ENCODE results near the gene NFE2L3. TPM values are rescaled to one million over a fixed set of nuclear protein-coding genes. Genes with fewer than 3 reads are reported as not detected.
"Not testable (repeated sequence)": the region's sequence is repeated elsewhere in the genome, so short reads cannot be mapped to it uniquely, and the experiment has no call there.

The NFE2L3 gene, protein sequence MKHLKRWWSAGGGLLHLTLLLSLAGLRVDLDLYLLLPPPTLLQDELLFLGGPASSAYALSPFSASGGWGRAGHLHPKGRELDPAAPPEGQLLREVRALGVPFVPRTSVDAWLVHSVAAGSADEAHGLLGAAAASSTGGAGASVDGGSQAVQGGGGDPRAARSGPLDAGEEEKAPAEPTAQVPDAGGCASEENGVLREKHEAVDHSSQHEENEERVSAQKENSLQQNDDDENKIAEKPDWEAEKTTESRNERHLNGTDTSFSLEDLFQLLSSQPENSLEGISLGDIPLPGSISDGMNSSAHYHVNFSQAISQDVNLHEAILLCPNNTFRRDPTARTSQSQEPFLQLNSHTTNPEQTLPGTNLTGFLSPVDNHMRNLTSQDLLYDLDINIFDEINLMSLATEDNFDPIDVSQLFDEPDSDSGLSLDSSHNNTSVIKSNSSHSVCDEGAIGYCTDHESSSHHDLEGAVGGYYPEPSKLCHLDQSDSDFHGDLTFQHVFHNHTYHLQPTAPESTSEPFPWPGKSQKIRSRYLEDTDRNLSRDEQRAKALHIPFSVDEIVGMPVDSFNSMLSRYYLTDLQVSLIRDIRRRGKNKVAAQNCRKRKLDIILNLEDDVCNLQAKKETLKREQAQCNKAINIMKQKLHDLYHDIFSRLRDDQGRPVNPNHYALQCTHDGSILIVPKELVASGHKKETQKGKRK
- not detected in 2 replicates for total RNA-seq (2014; rRNA removed; shearing (Covaris generic))

DNA sequence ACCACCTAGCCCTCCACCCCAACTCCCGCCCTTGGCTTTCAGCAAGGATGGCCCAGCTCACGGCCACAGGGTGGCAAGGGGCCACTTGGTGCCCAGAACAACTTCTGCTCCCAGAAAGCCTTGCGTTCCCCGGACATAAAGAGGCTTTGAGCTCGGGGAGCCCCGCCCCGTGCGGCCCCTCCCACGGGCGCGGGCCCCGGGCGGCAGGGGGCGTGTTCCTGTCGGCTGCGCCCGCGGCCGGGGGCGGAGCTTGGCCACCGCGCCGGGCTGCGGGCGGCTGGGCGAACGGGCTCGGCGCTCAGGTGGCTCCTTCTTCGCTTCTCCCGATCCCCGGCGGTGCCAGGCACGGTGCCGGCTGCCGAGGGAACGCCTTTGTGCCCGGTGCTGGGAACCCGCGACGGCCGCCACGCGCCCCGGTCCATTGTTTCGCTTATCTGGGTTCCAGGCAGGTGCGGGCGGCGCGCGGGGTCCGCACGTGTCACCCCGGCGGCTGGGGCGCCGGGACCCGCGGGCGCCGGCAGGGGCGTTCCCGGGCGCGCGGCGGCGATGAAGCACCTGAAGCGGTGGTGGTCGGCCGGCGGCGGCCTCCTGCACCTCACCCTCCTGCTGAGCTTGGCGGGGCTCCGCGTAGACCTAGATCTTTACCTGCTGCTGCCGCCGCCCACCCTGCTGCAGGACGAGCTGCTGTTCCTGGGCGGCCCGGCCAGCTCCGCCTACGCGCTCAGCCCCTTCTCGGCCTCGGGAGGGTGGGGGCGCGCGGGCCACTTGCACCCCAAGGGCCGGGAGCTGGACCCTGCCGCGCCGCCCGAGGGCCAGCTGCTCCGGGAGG is at the start of gene NFE2L3:
Gene NFE2L3 (plus strand): TSS at position 246 of the 829 bp plus-strand sequence. CDS start 301 bp downstream, at position 547.
- Histone ChIP-seq H3K27ac (no peak within 1 kb of the TSS), H3K27me3 (no peaks in the 10 kb centered on the region), H3K9me3 (replicated peaks) (no peaks in the 10 kb centered on the region), H3K36me3 (no peaks in the 10 kb centered on the region), H3K4me1 (peaks cover 13% of the 10 kb centered on the region), H3K4me3 (no peak within 1 kb of the TSS)
- DNase-seq = no peak

DNA sequence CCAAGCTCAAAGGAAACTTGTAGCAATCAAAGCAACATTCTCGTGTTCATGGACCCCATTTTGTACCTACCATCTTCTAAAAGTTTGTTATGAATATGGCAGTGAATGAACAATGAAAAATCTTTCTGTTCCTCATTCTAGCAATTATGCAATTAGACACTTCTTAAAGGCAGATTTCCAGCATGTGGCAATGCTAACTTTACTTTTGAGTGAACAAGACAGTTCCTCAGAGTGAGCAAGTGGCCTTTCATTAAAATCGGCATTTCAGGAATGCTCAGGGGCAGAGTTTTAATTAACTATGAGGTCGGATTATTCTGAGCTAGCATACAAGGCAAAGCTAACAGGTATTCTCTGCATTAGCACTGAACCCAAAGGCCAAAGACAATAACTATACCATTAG is 48.4 kb upstream of the NFE2L3 start:
- Histone ChIP-seq H3K27me3 (peaks cover 17% of the 10 kb centered on the region), H3K4me3 (no peak overlapping the region), H3K4me1 (no peaks in the 10 kb centered on the region), H3K9me3 (replicated peaks) (0 out of 2 replicates have a peak, but pooled peaks cover 4% of the 10 kb centered on the region), H3K36me3 (no peaks in the 10 kb centered on the region), H3K27ac (no peak overlapping the region)
- no peak for DNase-seq

DNA sequence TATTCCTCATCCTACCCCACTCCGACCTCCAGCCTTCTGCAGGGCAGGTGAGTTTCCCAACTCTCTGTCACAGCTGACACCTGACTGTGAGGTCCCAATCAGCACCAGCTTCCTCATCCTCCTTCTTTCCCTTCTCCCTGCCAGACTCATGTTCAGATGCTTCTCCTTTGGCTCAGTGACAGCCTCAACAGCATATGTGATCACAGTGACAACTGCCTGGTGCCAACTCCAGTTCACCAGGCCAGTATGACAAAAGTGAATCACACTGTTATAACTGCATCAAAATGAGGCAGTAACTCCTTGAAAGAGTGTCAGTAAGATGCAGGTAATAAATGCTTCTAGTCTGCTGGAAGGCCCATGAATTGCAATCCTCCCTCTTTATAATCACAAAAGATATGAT is 46.8 kb upstream of the NFE2L3 start:
- H3K36me3 ChIP-seq = no peaks in the 10 kb centered on the region
- DNase-seq = no peak
- peaks cover 17% of the 10 kb centered on the region for H3K27me3 ChIP-seq
- no peak overlapping the region for H3K27ac ChIP-seq
- H3K4me3 ChIP-seq = no peak overlapping the region
- no peaks in the 10 kb centered on the region for H3K4me1 ChIP-seq
- H3K9me3 ChIP-seq (replicated peaks) = 0 out of 2 replicates have a peak, but pooled peaks cover 4% of the 10 kb centered on the region

DNA sequence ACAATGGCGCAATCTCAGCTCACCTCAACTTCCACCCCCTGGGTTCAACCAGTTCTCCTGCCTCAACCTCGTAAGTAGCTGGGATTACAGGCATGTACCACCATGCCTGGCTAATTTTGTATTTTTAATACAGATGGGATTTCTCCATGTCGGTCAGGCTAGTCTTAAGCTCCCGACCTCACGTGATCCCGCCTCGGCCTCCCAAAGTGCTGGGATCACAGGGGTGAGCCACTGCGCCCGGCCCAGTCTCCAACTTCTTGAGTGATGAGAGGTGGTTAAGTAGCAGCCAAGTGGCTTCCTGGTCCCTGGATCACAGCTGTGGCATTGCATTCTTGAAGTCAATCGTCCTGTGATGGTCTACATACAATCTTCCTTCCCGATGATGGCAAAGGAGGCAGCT is 46.1 kb upstream of the NFE2L3 start:
- Histone ChIP-seq H3K27me3 (peaks cover 17% of the 10 kb centered on the region), H3K4me1 (no peaks in the 10 kb centered on the region), H3K27ac (no peak overlapping the region), H3K36me3 (no peaks in the 10 kb centered on the region), H3K9me3 (replicated peaks) (0 out of 2 replicates have a peak, but pooled peaks cover 4% of the 10 kb centered on the region), H3K4me3 (no peak overlapping the region)
- no peak for DNase-seq

DNA sequence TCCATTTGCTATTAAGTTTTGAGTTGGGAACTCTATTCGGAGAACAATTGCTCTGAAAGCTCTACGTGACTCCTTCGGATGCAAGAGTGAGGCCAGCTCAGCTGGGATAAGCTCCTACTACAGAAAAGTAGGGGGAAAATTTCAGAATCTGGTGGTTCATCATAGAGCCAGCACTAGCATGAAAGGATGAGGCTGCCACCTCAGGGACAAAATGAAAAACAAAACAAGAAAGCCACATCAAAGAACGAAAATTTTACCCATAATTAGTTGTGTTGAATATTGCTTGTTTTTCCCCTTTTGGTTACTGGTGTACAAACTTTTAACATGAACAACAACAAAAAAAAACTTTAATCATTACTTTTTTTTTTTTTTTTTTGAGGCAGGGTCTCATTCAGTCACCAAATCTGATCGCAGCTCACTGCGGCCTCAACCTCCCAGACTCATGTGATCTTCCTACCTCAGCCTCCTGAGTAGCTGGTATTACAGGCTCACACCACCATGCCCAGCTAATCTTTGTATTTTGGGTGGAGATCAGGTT is 39.7 kb upstream of the NFE2L3 start:
- Histone ChIP-seq H3K36me3 (no peaks in the 10 kb centered on the region), H3K4me3 (no peak overlapping the region), H3K9me3 (replicated peaks) (no peaks in the 10 kb centered on the region), H3K4me1 (no peaks in the 10 kb centered on the region), H3K27ac (no peak overlapping the region), H3K27me3 (peaks cover 4% of the 10 kb centered on the region; the same call in 1 of the 2 replicates)
- DNase-seq = no peak

DNA sequence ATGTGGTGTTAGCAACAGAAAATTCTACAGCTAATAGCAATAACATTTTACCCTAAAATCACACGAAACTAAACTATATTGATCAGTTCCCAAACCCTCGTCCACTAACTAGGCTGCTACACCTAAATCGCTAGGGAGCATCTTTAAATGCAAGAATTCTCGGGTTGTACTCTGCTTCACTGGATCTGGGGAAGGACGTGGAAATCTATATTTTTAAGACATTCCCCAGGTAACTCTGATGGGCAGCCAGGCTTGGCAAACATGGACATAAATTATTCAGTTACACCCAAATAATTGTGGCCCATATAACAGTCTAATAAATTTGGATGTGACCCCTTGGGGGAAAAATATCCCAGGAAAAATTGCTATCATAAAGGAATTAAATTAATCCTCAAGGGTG is 36.3 kb upstream of the NFE2L3 start:
- Histone ChIP-seq H3K9me3 (replicated peaks) (no peaks in the 10 kb centered on the region), H3K27ac (no peak overlapping the region), H3K4me3 (no peak overlapping the region), H3K4me1 (no peaks in the 10 kb centered on the region), H3K27me3 (peaks cover 4% of the 10 kb centered on the region; the same call in 1 of the 2 replicates), H3K36me3 (no peaks in the 10 kb centered on the region)
- DNase-seq = no peak

DNA sequence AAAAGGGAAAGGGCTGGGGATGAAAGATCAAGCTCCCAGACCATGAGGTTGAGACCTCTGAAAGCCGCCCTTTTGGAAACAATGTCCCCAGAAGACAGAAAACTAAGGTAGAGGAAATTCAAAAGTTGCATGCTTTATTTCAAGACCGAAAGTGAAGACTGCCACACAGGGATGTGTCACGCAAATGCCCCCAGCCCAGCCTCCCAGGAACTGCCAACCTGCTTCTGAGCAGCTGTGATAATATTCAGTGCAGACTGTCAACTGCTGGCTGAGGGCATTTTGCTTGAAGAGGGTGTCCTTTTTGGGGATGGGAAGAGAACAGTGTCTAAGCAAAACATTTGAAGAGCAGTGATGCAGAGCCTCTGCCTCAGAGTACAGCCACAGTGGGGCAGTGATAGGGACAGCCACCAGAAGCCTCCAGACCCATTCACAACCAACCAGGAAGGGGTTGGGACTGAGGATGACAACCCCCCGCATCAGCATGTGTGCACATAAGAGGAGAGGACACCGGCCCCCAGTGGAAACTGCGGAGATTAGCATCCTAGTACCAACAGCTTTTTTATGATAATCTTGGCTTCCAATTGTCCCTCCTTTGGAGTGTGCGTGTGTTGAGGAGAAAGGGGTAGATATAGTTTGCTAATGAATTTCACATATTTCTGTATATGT is 34.7 kb upstream of the NFE2L3 start:
- H3K9me3 ChIP-seq (replicated peaks) = no peaks in the 10 kb centered on the region
- DNase-seq = no peak
- no peaks in the 10 kb centered on the region for H3K36me3 ChIP-seq
- peaks cover 8% of the 10 kb centered on the region; the same call in 1 of the 2 replicates for H3K27me3 ChIP-seq
- H3K4me3 ChIP-seq = no peak overlapping the region
- no peak overlapping the region for H3K27ac ChIP-seq
- no peaks in the 10 kb centered on the region for H3K4me1 ChIP-seq

DNA sequence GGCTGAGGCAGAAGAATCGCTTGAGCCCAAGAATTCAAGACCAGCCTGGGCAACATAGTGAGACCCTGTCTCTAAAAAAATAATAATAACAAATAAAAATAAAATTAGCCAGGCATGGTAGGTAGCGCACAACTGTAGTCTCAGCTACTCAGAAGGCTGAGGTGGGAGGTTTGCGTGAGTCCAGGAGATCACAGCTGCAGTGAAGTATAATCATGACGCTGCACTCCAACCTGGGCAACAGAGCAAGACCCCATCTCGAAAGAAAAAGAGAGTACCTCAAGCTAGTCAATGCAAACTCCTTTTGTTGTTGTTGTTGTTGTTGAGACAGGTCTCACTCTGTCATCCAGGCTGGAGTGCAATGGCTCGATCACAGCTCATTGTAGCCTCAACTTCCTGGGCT is 34.0 kb upstream of the NFE2L3 start:
- no peaks in the 10 kb centered on the region for H3K9me3 ChIP-seq (replicated peaks)
- H3K4me1 ChIP-seq = no peaks in the 10 kb centered on the region
- no peak for DNase-seq
- H3K27ac ChIP-seq = no peak overlapping the region
- no peaks in the 10 kb centered on the region for H3K36me3 ChIP-seq
- no peak overlapping the region for H3K4me3 ChIP-seq
- peaks cover 8% of the 10 kb centered on the region; the same call in 1 of the 2 replicates for H3K27me3 ChIP-seq

DNA sequence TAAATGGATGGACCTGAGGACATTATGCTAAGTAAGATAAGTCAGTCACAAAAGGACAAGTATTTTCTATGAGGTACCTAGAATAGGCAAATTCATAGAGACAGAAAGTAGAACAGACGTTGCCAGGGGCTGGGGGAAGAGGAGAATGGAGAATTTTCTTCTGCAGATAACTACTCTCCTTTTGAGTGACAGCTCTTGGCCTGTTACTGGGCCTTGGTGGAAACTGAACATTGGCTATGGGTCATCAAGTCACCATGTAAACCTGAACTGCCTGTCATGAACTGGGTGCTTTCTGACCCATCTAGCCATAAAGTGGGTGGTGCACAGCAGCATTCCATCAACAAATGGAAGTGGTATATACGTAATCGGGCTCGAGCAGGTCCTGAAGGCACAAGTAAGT is 29.3 kb upstream of the NFE2L3 start:
- no peaks in the 10 kb centered on the region for H3K9me3 ChIP-seq (replicated peaks)
- H3K4me1 ChIP-seq = no peaks in the 10 kb centered on the region
- H3K36me3 ChIP-seq = no peaks in the 10 kb centered on the region
- no peak overlapping the region for H3K4me3 ChIP-seq
- H3K27me3 ChIP-seq = peaks cover 7% of the 10 kb centered on the region; the same call in 1 of the 2 replicates
- no peak overlapping the region for H3K27ac ChIP-seq
- DNase-seq = no peak

DNA sequence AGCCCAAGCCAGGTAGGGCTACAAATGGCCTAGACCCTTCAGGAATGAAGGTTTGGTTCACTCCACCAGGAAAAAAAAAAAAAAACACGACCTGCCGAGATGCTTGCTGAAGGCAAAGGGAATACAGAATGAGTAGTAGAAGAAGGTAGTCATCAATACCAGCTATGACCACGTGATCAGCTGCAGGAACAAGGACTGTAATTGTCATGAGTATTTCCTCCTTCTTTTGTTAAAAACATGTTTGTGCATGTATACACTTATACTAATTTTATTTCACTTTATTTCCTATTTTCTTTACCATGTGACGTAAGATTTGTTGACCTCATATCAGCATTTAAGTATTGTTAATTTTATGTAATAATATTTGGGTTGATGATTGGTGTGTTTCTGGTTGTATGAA is 27.2 kb upstream of the NFE2L3 start:
- H3K4me3 ChIP-seq; H3K36me3 ChIP-seq; H3K27ac ChIP-seq; H3K9me3 ChIP-seq (replicated peaks); DNase-seq; H3K4me1 ChIP-seq: not testable (repeated sequence)
- H3K27me3 ChIP-seq = peaks cover 11% of the 10 kb centered on the region; the same call in 1 of the 2 replicates

DNA sequence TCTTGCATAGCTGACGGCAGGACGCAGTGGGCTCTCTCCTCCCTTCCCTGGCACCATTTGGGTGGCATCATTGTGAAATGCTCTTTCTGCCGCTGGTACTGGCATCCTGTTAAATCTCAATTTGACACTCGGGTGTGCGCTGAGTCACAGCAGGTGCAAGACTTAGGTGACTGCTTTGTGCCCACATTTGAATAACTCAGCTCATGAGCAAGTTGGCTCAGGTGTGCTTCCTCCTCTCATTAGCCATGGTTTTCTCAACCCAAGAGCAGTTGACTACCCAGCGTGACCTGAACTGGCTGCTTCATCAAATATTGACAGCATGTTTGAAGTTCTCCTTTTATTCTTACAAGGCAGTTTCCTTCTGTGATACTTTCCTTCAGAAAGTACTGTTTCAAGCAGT is 24.6 kb upstream of the NFE2L3 start:
- no peaks in the 10 kb centered on the region for H3K36me3 ChIP-seq
- no peaks in the 10 kb centered on the region for H3K4me1 ChIP-seq
- H3K4me3 ChIP-seq = no peak overlapping the region
- DNase-seq = no peak
- no peaks in the 10 kb centered on the region for H3K9me3 ChIP-seq (replicated peaks)
- H3K27me3 ChIP-seq = peaks cover 16% of the 10 kb centered on the region
- H3K27ac ChIP-seq = no peak overlapping the region

DNA sequence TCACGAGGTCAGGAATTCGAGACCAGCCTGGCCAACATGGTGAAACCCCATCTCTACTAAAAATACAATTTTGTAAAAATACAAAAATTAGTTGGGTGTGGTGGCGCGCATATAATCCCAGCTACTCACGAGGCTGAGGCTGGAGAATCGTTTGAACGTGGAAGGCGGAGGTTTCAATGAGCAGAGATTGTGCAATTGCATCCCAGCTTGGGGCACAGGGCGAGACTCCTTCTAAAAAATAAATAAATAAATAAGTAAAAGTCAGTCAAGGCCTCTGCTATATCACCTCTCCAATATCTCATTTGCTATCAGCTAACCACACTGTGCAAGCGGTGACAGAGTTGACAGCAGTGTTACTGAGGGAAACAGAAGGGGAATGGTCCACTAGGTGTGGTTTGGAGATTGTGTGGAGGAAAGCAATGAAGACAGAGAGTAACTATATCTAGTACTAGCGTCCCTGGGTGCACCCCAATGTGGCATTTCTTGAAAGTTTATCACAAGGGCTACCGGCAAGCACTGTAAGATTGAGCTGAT is 20.9 kb upstream of the NFE2L3 start:
- Histone ChIP-seq H3K36me3 (no peaks in the 10 kb centered on the region), H3K27me3 (peaks cover 16% of the 10 kb centered on the region), H3K9me3 (replicated peaks) (no peaks in the 10 kb centered on the region), H3K4me3 (no peak overlapping the region), H3K4me1 (no peaks in the 10 kb centered on the region), H3K27ac (no peak overlapping the region)
- DNase-seq = no peak

DNA sequence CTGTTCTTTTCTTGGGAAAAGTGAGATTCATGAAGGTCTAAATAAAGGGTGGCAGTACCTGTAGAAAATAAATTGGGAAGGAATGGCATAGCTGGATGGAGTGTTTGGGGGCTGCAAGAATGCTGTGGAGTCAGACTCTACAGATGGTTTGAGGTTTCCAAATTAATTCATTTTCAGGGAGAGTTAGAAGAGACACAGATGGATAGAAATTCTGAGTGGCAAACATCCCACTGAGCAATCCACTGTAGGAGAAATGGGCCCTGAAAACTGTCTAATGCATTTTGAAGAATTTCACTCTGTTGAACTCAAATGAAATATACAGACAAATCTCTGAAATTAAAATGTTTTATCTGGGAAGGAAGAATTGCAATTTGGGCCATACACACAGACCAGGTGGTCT is 16.9 kb upstream of the NFE2L3 start:
- Histone ChIP-seq H3K36me3 (no peaks in the 10 kb centered on the region), H3K9me3 (replicated peaks) (no peaks in the 10 kb centered on the region), H3K27me3 (peaks cover 9% of the 10 kb centered on the region; the same call in 1 of the 2 replicates), H3K4me3 (no peak overlapping the region), H3K27ac (no peak overlapping the region), H3K4me1 (no peaks in the 10 kb centered on the region)
- DNase-seq = no peak

DNA sequence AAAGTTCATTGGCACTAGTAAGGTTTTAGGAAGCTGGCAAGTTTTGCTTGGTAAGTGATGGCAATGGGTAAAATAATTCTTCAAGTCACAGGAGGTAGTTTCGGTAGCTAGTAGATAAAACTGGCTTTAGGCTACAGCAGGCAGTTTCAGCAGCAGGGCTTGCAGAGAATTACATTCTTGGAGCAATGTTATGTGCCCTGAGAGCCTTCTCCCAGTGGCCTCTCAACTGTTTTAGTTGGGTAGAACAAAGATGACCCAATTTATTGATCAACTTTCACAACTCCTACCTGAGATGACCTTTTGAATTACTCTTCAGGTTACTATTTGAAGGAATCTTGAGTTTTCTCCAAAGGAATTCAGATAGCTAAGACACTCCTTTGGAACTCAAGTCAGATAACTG is 16.4 kb upstream of the NFE2L3 start:
- Histone ChIP-seq H3K4me3 (no peak overlapping the region), H3K27me3 (peaks cover 9% of the 10 kb centered on the region; the same call in 1 of the 2 replicates), H3K4me1 (no peaks in the 10 kb centered on the region), H3K27ac (no peak overlapping the region), H3K36me3 (no peaks in the 10 kb centered on the region), H3K9me3 (replicated peaks) (no peaks in the 10 kb centered on the region)
- no peak for DNase-seq
